Measurements from ENCODE around the gene USP21. TPM values are rescaled to one million over a fixed set of nuclear protein-coding genes. Genes with fewer than 3 reads are reported as not detected.
A peak's percentile ranks its signal among the peaks of the same experiment; 100 is the strongest.

The USP21 gene
- total and polyA plus RNA-seq, 9 of the 15 experiments (the other 6 are each of a cell fraction or from before 2014, with no cell fraction given) = 4.9 to 52.4 (median 21.6) TPM

GRCh38 chr1:161189036-161189435 lies 29.7 kb downstream of the USP21 start:
- no peak overlapping the region for H2AFZ ChIP-seq (ENCODE audit: low read depth, low read length)
- no peak overlapping the region for H3K4me3 ChIP-seq
- H3K4me1 ChIP-seq (replicated peaks in 1 of 2; ENCODE audit: control insufficient read depth in 2 of 2, insufficient read depth in 2 of 2, low read length in 2 of 2) = peaks cover 29 to 33% of the 10 kb centered on the region in 2 experiments
- ATAC-seq (no peak), FAIRE-seq (no peak), DNase-seq (ENCODE audit: extremely low read depth in 1 of 4, low spot score in 3 of 4) (no peak)
- ChIA-PET POLR2A (interaction anchor here (1.0 kb wide), 1 partner anchor 11 kb away, joined by 3 read pairs; the partner anchor contains the start of gene B4GALT3), CTCF (ENCODE audit: low intra/inter-chr PET ratio) (no interaction called here)
- WGBS (ENCODE audit: insufficient coverage, low coverage, missing lambda C conversion rate) = 78% methylated on average over 5 of the region's 5 CpGs
- H3K27me3 ChIP-seq (ENCODE audit: control insufficient read depth in 2 of 2, insufficient read depth in 2 of 2, low read length in 2 of 2) = no peaks in the 10 kb centered on the region
- TF ChIP-seq ZNF197 (CRISPR knock-in tag; IDR thresholded peaks at IDR 0.05; ENCODE audit: low read depth) (no peak), DMBX1 (CRISPR knock-in tag; IDR thresholded peaks at IDR 0.05; ENCODE audit: borderline replicate concordance) (no peak)
- no peaks in the 10 kb centered on the region for H3K36me3 ChIP-seq (ENCODE audit: control insufficient read depth, insufficient read depth, low read length)
- no peak overlapping the region for H3K27ac ChIP-seq (ENCODE audit: extremely low read depth, low read depth, low read length)
- intact Hi-C loops (cut with micrococcal nuclease) (no loop called here), in situ Hi-C loops (cut with MboI) (no loop called here)
- no peaks in the 10 kb centered on the region for H3K9me3 ChIP-seq (replicated peaks; ENCODE audit: control insufficient read depth, insufficient read depth, low read depth, low read length)
- H3K79me2 ChIP-seq (ENCODE audit: control insufficient read depth, insufficient read depth, low read length) = no peaks in the 10 kb centered on the region
- no peaks in the 10 kb centered on the region for H4K20me1 ChIP-seq (replicated peaks; ENCODE audit: control insufficient read depth, insufficient read depth, low read length)
- no peaks in the 10 kb centered on the region for H3K9me1 ChIP-seq (ENCODE audit: control insufficient read depth, insufficient read depth, low read length)
- H3K9ac ChIP-seq (ENCODE audit: insufficient read depth in 1 of 2, low read depth in 2 of 2, low read length in 2 of 2) = no peak overlapping the region
- H3K4me2 ChIP-seq (ENCODE audit: insufficient read depth, low read length) = no peak overlapping the region
- no TSS peak for BruUV-seq (replicated peaks)

GRCh38 chr1:161190962-161191521 lies 31.7 kb downstream of the USP21 start:
- H3K9me1 ChIP-seq (ENCODE audit: control insufficient read depth, insufficient read depth, low read length) = no peaks in the 10 kb centered on the region
- H4K20me1 ChIP-seq (replicated peaks; ENCODE audit: control insufficient read depth, insufficient read depth, low read length) = no peaks in the 10 kb centered on the region
- no peaks in the 10 kb centered on the region for H3K27me3 ChIP-seq (ENCODE audit: control insufficient read depth in 2 of 2, insufficient read depth in 2 of 2, low read length in 2 of 2)
- 69% methylated on average over 19 of the region's 22 CpGs for WGBS (ENCODE audit: insufficient coverage, low coverage, missing lambda C conversion rate)
- in situ Hi-C loops (cut with MboI) = no loop called here
- peak overlapping the region in 1 of 2 experiments; percentile 53; a peak in 2 of 4 replicates for H3K9ac ChIP-seq (ENCODE audit: insufficient read depth in 1 of 2, low read depth in 2 of 2, low read length in 2 of 2)
- no peaks in the 10 kb centered on the region for H3K9me3 ChIP-seq (replicated peaks; ENCODE audit: control insufficient read depth, insufficient read depth, low read depth, low read length)
- no peak overlapping the region for H3K4me3 ChIP-seq
- intact Hi-C loops (cut with micrococcal nuclease) = no loop called here
- ChIA-PET POLR2A (interaction anchor here (0.7 to 1.8 kb wide), 8 partner anchors 9 to 784 kb away, joined by 3 to 8 read pairs (median 3); partner anchors contain the start of genes B4GALT3, NDUFS2 and SDHC), CTCF (ENCODE audit: low intra/inter-chr PET ratio) (no interaction called here)
- no peaks in the 10 kb centered on the region for H3K79me2 ChIP-seq (ENCODE audit: control insufficient read depth, insufficient read depth, low read length)
- ATAC-seq = no peak
- H2AFZ ChIP-seq (ENCODE audit: low read depth, low read length) = no peak overlapping the region
- DNase-seq (ENCODE audit: extremely low read depth in 1 of 4, low spot score in 3 of 4) = no peak
- no peak overlapping the region for H3K27ac ChIP-seq (ENCODE audit: extremely low read depth, low read depth, low read length)
- FAIRE-seq = no peak
- no peak overlapping the region for H3K4me2 ChIP-seq (ENCODE audit: insufficient read depth, low read length)
- BruUV-seq (replicated peaks) = no TSS peak
- peaks cover 23 to 27% of the 10 kb centered on the region in 2 experiments for H3K4me1 ChIP-seq (replicated peaks in 1 of 2; ENCODE audit: control insufficient read depth in 2 of 2, insufficient read depth in 2 of 2, low read length in 2 of 2)
- no peaks in the 10 kb centered on the region for H3K36me3 ChIP-seq (ENCODE audit: control insufficient read depth, insufficient read depth, low read length)
- no peak for TF ChIP-seq SAFB (IDR thresholded peaks at IDR 0.05; ENCODE audit: borderline replicate concordance, low read depth, low read length)
- TF ChIP-seq ELF1 (tag; IDR thresholded peaks at IDR 0.05) = no peak
- no peak for TF ChIP-seq ZNF280B (CRISPR knock-in tag; IDR thresholded peaks at IDR 0.05)
- no peak for TF ChIP-seq SIRT6 (IDR thresholded peaks at IDR 0.05; ENCODE audit: low read depth, low read length)
- no peak for TF ChIP-seq SREBF2 (CRISPR knock-in tag; IDR thresholded peaks at IDR 0.05)
- no peak for TF ChIP-seq CTCFL (IDR thresholded peaks at IDR 0.05; ENCODE audit: borderline replicate concordance, insufficient read depth, low read depth, low read length, poor library complexity, severe bottlenecking)
- no peak for TF ChIP-seq HNRNPK (IDR thresholded peaks at IDR 0.05; ENCODE audit: low read depth, low read length, poor library complexity, severe bottlenecking)
- TF ChIP-seq ZNF780A (CRISPR knock-in tag; IDR thresholded peaks at IDR 0.05) = no peak
- TF ChIP-seq LCOR (CRISPR knock-in tag; IDR thresholded peaks at IDR 0.05) = no peak
- no peak for TF ChIP-seq ZNF184 (CRISPR knock-in tag; IDR thresholded peaks at IDR 0.05)
- no peak for TF ChIP-seq ZNF354B (CRISPR knock-in tag; IDR thresholded peaks at IDR 0.05)
